HG03060 (cell line): ENCODE measurements around the gene SRGN.
A peak's percentile ranks its signal among the peaks of the same experiment; 100 is the strongest.
"Not testable (repeated sequence)": the region's sequence is repeated elsewhere in the genome, so short reads cannot be mapped to it uniquely, and the experiment has no call there.

Source experiments
- ATAC-seq: cut with Tn5 transposase; IDR thresholded peaks from one replicate; pipeline ENCODE4 v1.9.1; 2021; ENCODE audit warnings: low read depth, moderate number of reproducible peaks; ENCODE audit not compliant: unreplicated experiment

SRGN gene

GRCh38 chr10:69124563-69125268 is 36.8 kb downstream of the SRGN start:
- peak; percentile 18 for ATAC-seq

- no peak for ATAC-seq
These were observed 37.7 kb downstream of the SRGN start for GRCh38 chr10:69125554-69125953.

GRCh38 chr10:69130251-69130650 is 42.3 kb downstream of the SRGN start:
- no peak for ATAC-seq

GRCh38 chr10:69139961-69140360 is 52.1 kb downstream of the SRGN start:
- no peak for ATAC-seq

GRCh38 chr10:69141304-69141703 is 53.4 kb downstream of the SRGN start:
- ATAC-seq = no peak

- ATAC-seq = not testable (repeated sequence)
These were observed 54.2 kb downstream of the SRGN start for GRCh38 chr10:69142074-69142473.

GRCh38 chr10:69142983-69143382 is 55.1 kb downstream of the SRGN start:
- no peak for ATAC-seq

- ATAC-seq = no peak
These were observed 57.4 kb downstream of the SRGN start for GRCh38 chr10:69145329-69145728.

GRCh38 chr10:69145864-69146263 is 58.0 kb downstream of the SRGN start:
- no peak for ATAC-seq

- ATAC-seq = no peak
These were observed 58.9 kb downstream of the SRGN start for GRCh38 chr10:69146759-69147158.

- ATAC-seq = no peak
These were observed 64.1 kb downstream of the SRGN start for GRCh38 chr10:69151984-69152383.

GRCh38 chr10:69153227-69153626 is 65.3 kb downstream of the SRGN start:
- ATAC-seq = no peak
